ENCODE results near the gene LRP2BP. TPM values are rescaled to one million over a fixed set of nuclear protein-coding genes. Genes with fewer than 3 reads are reported as not detected.
"Not testable (repeated sequence)": the region's sequence is repeated elsewhere in the genome, so short reads cannot be mapped to it uniquely, and the experiment has no call there.

LRP2BP gene
- total RNA-seq, 1 donor from 2014 or later = 0.92 TPM

- Mint-ChIP-seq H3K27ac (ENCODE audit: unreplicated experiment) (no peak overlapping the region), H3K36me3 (ENCODE audit: low read depth, unreplicated experiment) (peaks cover 42% of the 10 kb centered on the region), H3K4me3 (ENCODE audit: unreplicated experiment) (no peak overlapping the region), H3K27me3 (ENCODE audit: unreplicated experiment) (no peaks in the 10 kb centered on the region), H3K9me3 (ENCODE audit: unreplicated experiment) (no peaks in the 10 kb centered on the region), H3K4me1 (ENCODE audit: unreplicated experiment) (peaks cover 17% of the 10 kb centered on the region)
- no peak for TF ChIP-seq CTCF (IDR thresholded peaks at IDR 0.05; ENCODE audit: unreplicated experiment)
- DNase-seq (ENCODE audit: low spot score) = no peak
Measured at GRCh38 chr4:185317880-185318279, 77.8 kb downstream of the LRP2BP start.

GRCh38 chr4:185317462-185317861 lies 78.3 kb downstream of the LRP2BP start:
- peaks cover 39% of the 10 kb centered on the region for H3K36me3 Mint-ChIP-seq (ENCODE audit: low read depth, unreplicated experiment)

More at GRCh38 chr4:185317462-185317861, 78.3 kb downstream of the LRP2BP start:
- DNase-seq (ENCODE audit: low spot score); H3K27me3 Mint-ChIP-seq (ENCODE audit: unreplicated experiment); H3K9me3 Mint-ChIP-seq (ENCODE audit: unreplicated experiment); H3K27ac Mint-ChIP-seq (ENCODE audit: unreplicated experiment); H3K4me3 Mint-ChIP-seq (ENCODE audit: unreplicated experiment): not testable (repeated sequence)
- peaks cover 21% of the 10 kb centered on the region for H3K4me1 Mint-ChIP-seq (ENCODE audit: unreplicated experiment)

Other genes with a start within 250 kb of the LRP2BP start
- gene CFAP97, start 191.9 kb downstream of the LRP2BP start, total RNA-seq (ENCODE audit: unreplicated experiment) = 18.2 TPM
- 19.3 TPM for gene SNX25, start 186.3 kb downstream of the LRP2BP start, total RNA-seq (ENCODE audit: unreplicated experiment)
- gene ANKRD37, start 917 bp upstream of the LRP2BP start, total RNA-seq (ENCODE audit: unreplicated experiment) = 2.6 TPM
- gene UFSP2, start 30.0 kb upstream of the LRP2BP start, total RNA-seq (ENCODE audit: unreplicated experiment) = 27.4 TPM
- gene CCDC110, start 75.8 kb upstream of the LRP2BP start, total RNA-seq (ENCODE audit: unreplicated experiment) = 0.67 TPM
- 0.67 TPM for gene PDLIM3, start 139.6 kb upstream of the LRP2BP start, total RNA-seq (ENCODE audit: unreplicated experiment)